ENCODE results near the gene FNBP1.

DNA sequence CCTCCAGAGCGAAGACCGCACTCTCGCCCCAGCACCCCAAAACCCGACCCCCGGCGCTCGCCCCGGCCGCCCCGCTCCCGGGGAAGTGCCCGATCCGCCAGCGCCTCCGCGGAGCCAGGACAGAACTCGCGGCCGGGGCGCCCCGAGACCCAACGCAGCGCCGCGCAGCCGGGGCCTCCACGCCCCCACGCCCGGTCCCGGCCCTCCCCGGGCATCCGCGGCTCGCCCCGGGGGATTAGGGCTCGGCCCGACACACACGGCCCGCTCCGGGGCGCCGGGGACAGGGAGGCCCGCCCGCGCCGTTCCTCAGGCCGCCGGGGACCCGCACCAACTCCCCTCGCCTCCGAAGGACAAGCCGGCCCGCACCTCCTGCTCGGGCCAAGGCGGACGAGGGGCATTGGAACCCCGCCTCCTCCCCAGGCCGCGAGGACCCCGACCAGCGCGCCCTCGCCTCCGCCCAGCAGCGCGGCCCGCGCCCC, 544 bp downstream of the FNBP1 start:
- TF ChIP-seq POLR2A (IDR thresholded peaks at IDR 0.05) (no peak), EP300 (IDR thresholded peaks at IDR 0.05) (no peak)

Data from sigmoid colon (tissue), 4 donors.